ENCODE data around the gene KIAA0930. TPM values are rescaled to one million over a fixed set of nuclear protein-coding genes. Genes with fewer than 3 reads are reported as not detected.

The KIAA0930 gene
- total RNA-seq, 1 donor: 43.4 TPM

- TF ChIP-seq CTCF (IDR thresholded peaks at IDR 0.05; ENCODE audit: extremely low read depth, low read depth, low read length): no peak
- H4K20me1 ChIP-seq (ENCODE audit: insufficient read depth, low read length): peaks cover 7% of the 10 kb centered on the region
Measured at GRCh38 chr22:45228401-45228754, 12.3 kb downstream of the KIAA0930 start.

GRCh38 chr22:45227645-45228400, 12.9 kb downstream of the KIAA0930 start:
- Histone ChIP-seq H2AFZ (ENCODE audit: low read length) (no peak overlapping the region), H3K9me3 (ENCODE audit: low read depth, low read length) (no peaks in the 10 kb centered on the region), H3K79me2 (ENCODE audit: insufficient read depth, low read length) (peaks cover 28% of the 10 kb centered on the region), H3K27me3 (ENCODE audit: insufficient read depth, low read length) (no peaks in the 10 kb centered on the region), H3K4me2 (ENCODE audit: insufficient read depth, low read length) (no peak overlapping the region), H3K4me3 (ENCODE audit: insufficient read depth, low read length) (no peak overlapping the region), H3K36me3 (ENCODE audit: insufficient read depth, low read length) (no peaks in the 10 kb centered on the region), H3K27ac (ENCODE audit: low read depth, low read length) (no peak overlapping the region), H3K4me1 (ENCODE audit: insufficient read depth, low read length) (peaks cover 9% of the 10 kb centered on the region), H4K20me1 (ENCODE audit: insufficient read depth, low read length) (peaks cover 8% of the 10 kb centered on the region)
- peak; percentile 70 for DNase-seq (ENCODE audit: insufficient read length, low spot score, missing footprints)
- TF ChIP-seq CTCF (IDR thresholded peaks at IDR 0.05; ENCODE audit: extremely low read depth, low read depth, low read length): no peak

More at GRCh38 chr22:45228401-45228754, 12.3 kb downstream of the KIAA0930 start:
- Histone ChIP-seq H3K79me2 (ENCODE audit: insufficient read depth, low read length) (peaks cover 22% of the 10 kb centered on the region), H3K4me3 (ENCODE audit: insufficient read depth, low read length) (no peak overlapping the region), H3K4me2 (ENCODE audit: insufficient read depth, low read length) (no peak overlapping the region), H3K36me3 (ENCODE audit: insufficient read depth, low read length) (no peaks in the 10 kb centered on the region), H3K27me3 (ENCODE audit: insufficient read depth, low read length) (no peaks in the 10 kb centered on the region), H2AFZ (ENCODE audit: low read length) (no peak overlapping the region), H3K4me1 (ENCODE audit: insufficient read depth, low read length) (peaks cover 9% of the 10 kb centered on the region), H3K27ac (ENCODE audit: low read depth, low read length) (no peak overlapping the region), H3K9me3 (ENCODE audit: low read depth, low read length) (no peaks in the 10 kb centered on the region)
- DNase-seq (ENCODE audit: insufficient read length, low spot score, missing footprints): peak; percentile 31

- Histone ChIP-seq H2AFZ (ENCODE audit: low read length) (no peak overlapping the region), H3K4me3 (ENCODE audit: insufficient read depth, low read length) (no peak overlapping the region), H3K4me2 (ENCODE audit: insufficient read depth, low read length) (peak overlapping the region; percentile 32), H4K20me1 (ENCODE audit: insufficient read depth, low read length) (peaks cover 5% of the 10 kb centered on the region), H3K9me3 (ENCODE audit: low read depth, low read length) (no peaks in the 10 kb centered on the region), H3K36me3 (ENCODE audit: insufficient read depth, low read length) (no peaks in the 10 kb centered on the region), H3K27me3 (ENCODE audit: insufficient read depth, low read length) (no peaks in the 10 kb centered on the region), H3K27ac (ENCODE audit: low read depth, low read length) (peak overlapping the region; percentile 69), H3K79me2 (ENCODE audit: insufficient read depth, low read length) (peaks cover 36% of the 10 kb centered on the region), H3K4me1 (ENCODE audit: insufficient read depth, low read length) (peaks cover 9% of the 10 kb centered on the region)
- DNase-seq (ENCODE audit: insufficient read length, low spot score, missing footprints): peak; percentile 98
- no peak for TF ChIP-seq CTCF (IDR thresholded peaks at IDR 0.05; ENCODE audit: extremely low read depth, low read depth, low read length)
Measured at GRCh38 chr22:45226503-45227186, 14.0 kb downstream of the KIAA0930 start.

All from osteoblast (primary cell).